ENCODE results near the gene RGS10.

The RGS10 gene

DNA sequence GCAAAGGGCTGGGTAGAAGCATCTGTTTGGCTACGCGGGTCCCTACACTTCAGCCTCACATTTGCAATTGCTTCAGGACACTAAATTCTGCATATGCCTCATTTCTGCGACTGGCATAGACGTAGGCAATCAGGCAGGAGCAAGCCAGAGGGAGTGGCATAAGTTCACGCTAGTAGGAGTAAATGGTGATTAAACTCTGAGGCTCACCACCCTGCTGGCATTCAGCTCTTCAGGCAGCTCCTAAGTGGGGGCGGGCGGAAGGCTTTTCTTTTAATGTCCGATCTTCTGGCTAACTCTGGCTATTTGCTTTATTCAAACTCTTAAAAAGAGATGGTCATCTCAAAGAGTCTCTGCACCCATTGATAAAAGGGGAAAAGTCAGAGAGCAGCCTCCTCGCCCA is 45.3 kb downstream of the RGS10 start:
- DNase-seq (ENCODE audit: low read depth) = no peak
- H3K4me3 ChIP-seq (ENCODE audit: low read depth, low read length) = no peak overlapping the region
- TF ChIP-seq, protein P1, sequence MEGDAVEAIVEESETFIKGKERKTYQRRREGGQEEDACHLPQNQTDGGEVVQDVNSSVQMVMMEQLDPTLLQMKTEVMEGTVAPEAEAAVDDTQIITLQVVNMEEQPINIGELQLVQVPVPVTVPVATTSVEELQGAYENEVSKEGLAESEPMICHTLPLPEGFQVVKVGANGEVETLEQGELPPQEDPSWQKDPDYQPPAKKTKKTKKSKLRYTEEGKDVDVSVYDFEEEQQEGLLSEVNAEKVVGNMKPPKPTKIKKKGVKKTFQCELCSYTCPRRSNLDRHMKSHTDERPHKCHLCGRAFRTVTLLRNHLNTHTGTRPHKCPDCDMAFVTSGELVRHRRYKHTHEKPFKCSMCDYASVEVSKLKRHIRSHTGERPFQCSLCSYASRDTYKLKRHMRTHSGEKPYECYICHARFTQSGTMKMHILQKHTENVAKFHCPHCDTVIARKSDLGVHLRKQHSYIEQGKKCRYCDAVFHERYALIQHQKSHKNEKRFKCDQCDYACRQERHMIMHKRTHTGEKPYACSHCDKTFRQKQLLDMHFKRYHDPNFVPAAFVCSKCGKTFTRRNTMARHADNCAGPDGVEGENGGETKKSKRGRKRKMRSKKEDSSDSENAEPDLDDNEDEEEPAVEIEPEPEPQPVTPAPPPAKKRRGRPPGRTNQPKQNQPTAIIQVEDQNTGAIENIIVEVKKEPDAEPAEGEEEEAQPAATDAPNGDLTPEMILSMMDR (IDR thresholded peaks at IDR 0.05; ENCODE audit: control insufficient read depth, extremely low read depth, insufficient read depth) = no peak

DNA sequence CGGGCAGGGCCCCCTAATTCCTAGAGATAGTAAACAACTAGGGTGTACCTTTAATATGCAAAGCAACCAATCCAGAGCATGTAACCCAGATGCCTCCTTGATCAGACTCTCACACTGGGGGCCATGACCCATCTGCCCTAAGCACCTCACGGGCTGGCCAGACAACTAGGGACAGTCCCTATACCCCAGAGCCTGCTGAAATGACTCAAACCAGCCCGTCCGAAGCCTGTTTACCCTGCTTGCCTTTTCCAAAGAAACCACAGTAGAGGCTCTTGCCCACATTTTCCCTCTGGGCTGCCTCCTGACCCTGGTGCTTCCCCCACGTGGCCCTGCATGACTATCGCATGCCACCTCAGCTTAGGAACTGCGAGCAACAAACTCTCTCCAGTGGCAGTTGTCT is 46.2 kb downstream of the RGS10 start:
- no peak for DNase-seq (ENCODE audit: low read depth)
- no peak overlapping the region for H3K4me3 ChIP-seq (ENCODE audit: low read depth, low read length)
- TF ChIP-seq, protein P1 (IDR thresholded peaks at IDR 0.05; ENCODE audit: control insufficient read depth, extremely low read depth, insufficient read depth) = no peak

DNA sequence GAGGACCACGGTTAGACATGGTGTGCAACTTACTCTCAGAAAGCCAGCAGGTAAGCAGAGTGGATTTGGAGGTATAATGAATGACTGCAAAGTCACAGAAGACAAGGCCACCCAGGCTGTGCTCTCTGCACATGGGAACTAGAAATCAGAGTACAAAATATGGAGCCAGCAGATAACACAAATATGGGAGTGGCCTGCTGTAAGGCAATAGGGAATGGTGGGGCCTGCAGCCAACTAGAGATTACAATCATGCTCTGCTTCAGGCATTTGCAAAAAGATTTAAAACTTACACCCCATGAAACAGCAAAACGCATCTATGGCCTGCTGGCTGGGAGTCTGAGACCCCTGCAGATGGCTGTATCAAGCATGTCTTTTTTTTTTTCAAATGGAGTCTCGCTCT is 47.0 kb downstream of the RGS10 start:
- H3K4me3 ChIP-seq (ENCODE audit: low read depth, low read length) = no peak overlapping the region
- no peak for DNase-seq (ENCODE audit: low read depth)
- TF ChIP-seq, protein P1 (IDR thresholded peaks at IDR 0.05; ENCODE audit: control insufficient read depth, extremely low read depth, insufficient read depth) = no peak

DNA sequence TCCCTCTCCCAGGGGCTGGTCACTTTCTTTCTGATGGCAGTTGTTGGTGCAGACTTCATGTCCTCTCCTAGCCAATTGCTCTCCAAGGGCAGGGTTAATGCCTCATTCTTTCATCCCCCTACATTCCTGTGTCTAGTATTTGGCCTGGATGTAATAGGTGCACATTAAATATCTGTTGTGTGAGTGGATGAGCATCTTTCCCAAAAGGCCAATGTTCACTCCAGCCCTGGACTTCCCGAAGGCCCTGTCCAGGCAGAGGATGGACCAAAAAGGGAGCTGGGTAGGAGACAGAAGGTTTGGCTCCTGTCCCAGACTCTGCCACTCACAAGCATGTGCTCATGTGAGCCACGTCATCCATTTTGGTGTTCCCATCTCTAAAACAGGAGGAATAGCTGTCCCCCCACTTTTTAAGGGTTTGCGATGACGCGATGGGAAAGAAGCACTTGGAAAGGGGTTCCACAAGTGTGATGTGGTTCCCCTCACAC is 47.5 kb downstream of the RGS10 start:
- TF ChIP-seq, protein P1 (IDR thresholded peaks at IDR 0.05; ENCODE audit: control insufficient read depth, extremely low read depth, insufficient read depth) = no peak
- H3K4me3 ChIP-seq (ENCODE audit: low read depth, low read length) = no peak overlapping the region
- DNase-seq (ENCODE audit: low read depth) = no peak

DNA sequence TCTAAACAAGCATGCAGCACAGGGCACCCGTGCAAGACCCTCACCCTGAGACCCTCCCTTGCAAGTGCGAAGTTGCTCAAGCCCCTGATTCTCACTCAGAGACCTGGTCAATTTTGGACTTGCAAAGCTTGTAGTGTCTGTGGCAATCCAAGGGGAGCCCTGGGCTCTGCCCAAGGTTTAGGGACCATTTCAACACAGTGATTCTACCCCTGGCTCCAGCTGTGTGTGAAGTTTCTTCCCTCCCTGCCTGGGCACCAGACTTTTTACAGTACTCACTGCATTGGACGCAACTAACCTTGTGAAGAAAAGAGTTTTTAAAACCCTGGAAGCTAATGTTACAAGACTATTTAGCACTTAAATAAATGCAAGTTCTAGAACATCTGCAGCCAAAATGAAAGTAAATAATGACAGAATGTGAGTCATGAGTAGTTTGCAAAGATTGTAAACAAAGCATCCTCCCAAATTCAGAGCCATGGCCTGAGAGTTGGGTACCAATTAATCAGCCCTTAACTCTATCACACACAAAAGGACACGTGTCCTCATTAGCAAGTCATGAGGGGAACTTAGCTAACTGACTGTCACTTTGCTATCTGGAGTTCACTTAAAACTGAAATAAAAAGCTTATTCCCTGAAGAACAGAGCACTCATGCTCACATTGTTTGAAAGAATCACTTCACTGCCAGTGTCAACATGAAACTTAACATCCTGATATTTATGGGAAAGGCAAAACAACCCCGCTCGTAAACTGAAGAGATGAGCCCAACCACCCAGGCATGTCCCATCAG is 48.1 kb downstream of the RGS10 start:
- TF ChIP-seq, protein P1 (IDR thresholded peaks at IDR 0.05; ENCODE audit: control insufficient read depth, extremely low read depth, insufficient read depth) = no peak
- no peak overlapping the region for H3K4me3 ChIP-seq (ENCODE audit: low read depth, low read length)
- peak; percentile 48 for DNase-seq (ENCODE audit: low read depth)

DNA sequence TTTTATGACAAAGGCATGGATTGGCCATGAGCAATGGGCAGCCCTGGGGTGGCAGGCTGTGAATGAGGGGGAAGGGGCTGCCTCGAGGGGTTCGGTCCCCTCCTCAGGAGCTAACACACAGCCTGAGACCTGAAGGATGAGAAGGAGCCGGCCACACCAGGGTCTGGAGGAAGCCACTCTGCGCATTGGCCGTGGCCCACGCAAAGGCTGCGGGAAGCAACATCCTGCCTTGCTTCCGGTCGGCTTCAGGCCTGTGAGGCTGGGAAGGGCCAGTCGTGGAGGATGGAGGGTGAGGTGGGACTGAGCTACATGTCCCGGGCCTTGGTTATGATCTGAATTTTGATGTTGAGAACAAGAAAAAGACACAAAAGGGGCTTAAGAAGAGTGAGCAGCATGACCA is 49.4 kb downstream of the RGS10 start:
- no peak for DNase-seq (ENCODE audit: low read depth)
- H3K4me3 ChIP-seq (ENCODE audit: low read depth, low read length) = no peak overlapping the region
- TF ChIP-seq, protein P1 (IDR thresholded peaks at IDR 0.05; ENCODE audit: control insufficient read depth, extremely low read depth, insufficient read depth) = no peak
